ENCODE measurements around the gene GALNTL6.

DNA sequence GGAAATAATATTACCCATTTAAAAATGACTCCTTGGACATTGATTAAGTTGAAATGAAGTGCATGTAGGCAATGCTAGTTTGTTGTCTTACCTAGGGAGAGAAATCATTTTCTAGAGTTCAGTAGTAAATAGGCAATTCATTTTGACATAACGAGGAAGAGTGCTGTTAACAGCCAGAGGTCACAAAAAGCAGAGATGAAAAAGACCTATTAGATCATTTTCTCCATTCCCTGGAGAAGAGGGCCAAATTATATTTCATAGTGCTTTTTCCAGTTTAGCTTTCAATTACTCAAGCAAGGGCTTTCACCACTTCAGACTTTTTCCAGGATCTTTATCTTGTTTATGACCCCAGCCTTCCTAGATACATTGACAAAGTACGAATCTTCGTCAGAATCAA, 981.1 kb downstream of the GALNTL6 start:
- TF ChIP-seq POLR2AphosphoS5 (IDR thresholded peaks at IDR 0.05; ENCODE audit: low read depth) (no peak), GABPA (IDR thresholded peaks at IDR 0.05; ENCODE audit: low read depth) (no peak)
- TF ChIP-seq, protein P1, sequence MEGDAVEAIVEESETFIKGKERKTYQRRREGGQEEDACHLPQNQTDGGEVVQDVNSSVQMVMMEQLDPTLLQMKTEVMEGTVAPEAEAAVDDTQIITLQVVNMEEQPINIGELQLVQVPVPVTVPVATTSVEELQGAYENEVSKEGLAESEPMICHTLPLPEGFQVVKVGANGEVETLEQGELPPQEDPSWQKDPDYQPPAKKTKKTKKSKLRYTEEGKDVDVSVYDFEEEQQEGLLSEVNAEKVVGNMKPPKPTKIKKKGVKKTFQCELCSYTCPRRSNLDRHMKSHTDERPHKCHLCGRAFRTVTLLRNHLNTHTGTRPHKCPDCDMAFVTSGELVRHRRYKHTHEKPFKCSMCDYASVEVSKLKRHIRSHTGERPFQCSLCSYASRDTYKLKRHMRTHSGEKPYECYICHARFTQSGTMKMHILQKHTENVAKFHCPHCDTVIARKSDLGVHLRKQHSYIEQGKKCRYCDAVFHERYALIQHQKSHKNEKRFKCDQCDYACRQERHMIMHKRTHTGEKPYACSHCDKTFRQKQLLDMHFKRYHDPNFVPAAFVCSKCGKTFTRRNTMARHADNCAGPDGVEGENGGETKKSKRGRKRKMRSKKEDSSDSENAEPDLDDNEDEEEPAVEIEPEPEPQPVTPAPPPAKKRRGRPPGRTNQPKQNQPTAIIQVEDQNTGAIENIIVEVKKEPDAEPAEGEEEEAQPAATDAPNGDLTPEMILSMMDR (IDR thresholded peaks at IDR 0.05; ENCODE audit: insufficient read depth, low read length): no peak
- TF ChIP-seq, protein P2, sequence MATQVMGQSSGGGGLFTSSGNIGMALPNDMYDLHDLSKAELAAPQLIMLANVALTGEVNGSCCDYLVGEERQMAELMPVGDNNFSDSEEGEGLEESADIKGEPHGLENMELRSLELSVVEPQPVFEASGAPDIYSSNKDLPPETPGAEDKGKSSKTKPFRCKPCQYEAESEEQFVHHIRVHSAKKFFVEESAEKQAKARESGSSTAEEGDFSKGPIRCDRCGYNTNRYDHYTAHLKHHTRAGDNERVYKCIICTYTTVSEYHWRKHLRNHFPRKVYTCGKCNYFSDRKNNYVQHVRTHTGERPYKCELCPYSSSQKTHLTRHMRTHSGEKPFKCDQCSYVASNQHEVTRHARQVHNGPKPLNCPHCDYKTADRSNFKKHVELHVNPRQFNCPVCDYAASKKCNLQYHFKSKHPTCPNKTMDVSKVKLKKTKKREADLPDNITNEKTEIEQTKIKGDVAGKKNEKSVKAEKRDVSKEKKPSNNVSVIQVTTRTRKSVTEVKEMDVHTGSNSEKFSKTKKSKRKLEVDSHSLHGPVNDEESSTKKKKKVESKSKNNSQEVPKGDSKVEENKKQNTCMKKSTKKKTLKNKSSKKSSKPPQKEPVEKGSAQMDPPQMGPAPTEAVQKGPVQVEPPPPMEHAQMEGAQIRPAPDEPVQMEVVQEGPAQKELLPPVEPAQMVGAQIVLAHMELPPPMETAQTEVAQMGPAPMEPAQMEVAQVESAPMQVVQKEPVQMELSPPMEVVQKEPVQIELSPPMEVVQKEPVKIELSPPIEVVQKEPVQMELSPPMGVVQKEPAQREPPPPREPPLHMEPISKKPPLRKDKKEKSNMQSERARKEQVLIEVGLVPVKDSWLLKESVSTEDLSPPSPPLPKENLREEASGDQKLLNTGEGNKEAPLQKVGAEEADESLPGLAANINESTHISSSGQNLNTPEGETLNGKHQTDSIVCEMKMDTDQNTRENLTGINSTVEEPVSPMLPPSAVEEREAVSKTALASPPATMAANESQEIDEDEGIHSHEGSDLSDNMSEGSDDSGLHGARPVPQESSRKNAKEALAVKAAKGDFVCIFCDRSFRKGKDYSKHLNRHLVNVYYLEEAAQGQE (IDR thresholded peaks at IDR 0.05; ENCODE audit: insufficient replicate concordance, low read depth): no peak

All from HL-60 (cell line).